HUES64 (cell line): ENCODE data around the gene CCR8.
"Not testable (repeated sequence)": the region's sequence is repeated elsewhere in the genome, so short reads cannot be mapped to it uniquely, and the experiment has no call there.

Experiments
- H3K27ac ChIP-seq: 2 replicates; pipeline ENCODE4 v1.7.0; 2013; ENCODE audit warnings: low read depth, low read length, inconsistent platforms
- H3K27me3 ChIP-seq: 2 replicates; pipeline ENCODE4 v1.6.1; 2013; ENCODE audit warnings: mild to moderate bottlenecking, low read length; ENCODE audit not compliant: insufficient read depth
- H3K36me3 ChIP-seq: 2 replicates; pipeline ENCODE4 v1.6.1; 2013; ENCODE audit warnings: mild to moderate bottlenecking, low read length; ENCODE audit not compliant: insufficient read depth
- H3K4me1 ChIP-seq: 2 replicates; pipeline ENCODE4 v1.6.1; 2013; ENCODE audit warnings: mild to moderate bottlenecking, low read length, moderate library complexity; ENCODE audit not compliant: insufficient read depth
- H3K4me3 ChIP-seq: 2 replicates; pipeline ENCODE4 v1.5.1; 2013; ENCODE audit warnings: mild to moderate bottlenecking, low read length, moderate library complexity
- H3K9ac ChIP-seq: 2 replicates; pipeline ENCODE4 v1.6.1; 2013; ENCODE audit warnings: mild to moderate bottlenecking, low read depth, low read length
- H3K9me3 ChIP-seq: 2 replicates; pipeline ENCODE4 v1.6.1; 2013; ENCODE audit warnings: low read depth, low read length; ENCODE audit not compliant: insufficient read depth
- WGBS: fragments of 150-250, 120-280 bp; methylation state at CpG from one replicate; pipeline ENCODE4 v1.1.7; 2013; ENCODE audit warnings: missing lambda C conversion rate; 5-methylcytosine and 5-hydroxymethylcytosine counted together

CCR8 gene

DNA sequence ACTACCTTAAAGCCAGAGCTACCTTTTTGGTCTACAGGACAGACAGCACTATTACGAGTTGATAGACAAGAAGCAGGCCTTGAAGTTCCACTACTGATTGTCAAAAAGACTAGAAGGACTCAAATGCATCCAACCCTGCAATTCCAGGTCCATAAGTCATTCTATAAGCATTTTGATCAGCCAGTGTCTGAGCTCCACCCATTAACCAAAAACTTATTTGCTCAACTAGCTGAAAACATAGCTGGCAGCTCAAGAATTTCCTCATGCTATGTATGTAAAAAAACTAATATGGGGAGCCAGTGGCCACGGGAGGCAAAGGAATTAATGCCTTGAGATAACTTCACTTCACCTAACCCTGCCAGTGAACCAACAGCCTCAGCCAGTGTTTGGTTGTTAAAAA lies 21.6 kb downstream of the CCR8 start:
- H3K27me3 ChIP-seq, H3K27ac ChIP-seq, H3K4me3 ChIP-seq, H3K9me3 ChIP-seq, H3K9ac ChIP-seq, H3K36me3 ChIP-seq: not testable (repeated sequence)
- H3K4me1 ChIP-seq = peaks cover 12% of the 10 kb centered on the region; the same call in 1 of the 2 replicates
- WGBS = 83% methylated on average over 2 of the region's 2 CpGs

DNA sequence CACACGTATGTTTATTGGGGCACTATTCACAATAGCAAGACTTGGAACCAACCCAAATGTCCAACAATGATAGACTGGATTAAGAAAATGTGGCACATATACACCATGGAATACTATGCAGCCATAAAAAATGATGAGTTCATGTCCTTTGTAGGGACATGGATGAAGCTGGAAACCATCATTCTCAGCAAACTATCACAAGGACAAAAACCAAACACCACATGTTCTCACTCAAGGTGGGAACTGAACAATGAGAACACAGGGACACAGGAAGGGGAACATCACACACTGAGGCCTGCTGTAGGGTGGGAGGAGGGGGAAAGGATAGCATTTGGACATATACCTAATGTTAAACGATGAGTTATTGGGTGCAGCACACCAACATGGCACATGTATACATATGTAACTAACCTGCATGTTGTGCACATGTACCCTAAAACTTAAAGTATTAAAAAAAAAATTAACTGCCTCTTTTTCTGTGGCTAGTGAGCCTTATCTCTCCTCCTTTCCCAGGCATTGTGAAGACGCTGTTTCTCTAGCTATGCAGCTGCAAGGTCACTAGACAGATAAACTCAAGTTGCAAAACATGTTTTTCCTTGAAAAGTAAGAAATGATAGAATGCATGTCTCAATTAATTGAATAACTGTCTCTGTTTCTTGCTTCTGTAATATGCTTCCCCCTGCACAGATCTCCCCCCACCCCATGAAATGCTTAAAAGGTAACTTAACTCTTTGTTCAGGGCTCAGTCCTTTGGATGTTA lies 23.8 kb downstream of the CCR8 start:
- H3K9me3 ChIP-seq, H3K4me1 ChIP-seq, H3K4me3 ChIP-seq, H3K27ac ChIP-seq, H3K36me3 ChIP-seq, H3K9ac ChIP-seq, H3K27me3 ChIP-seq: not testable (repeated sequence)
- 89% methylated on average over 2 of the region's 3 CpGs for whole genome bisulfite sequencing

DNA sequence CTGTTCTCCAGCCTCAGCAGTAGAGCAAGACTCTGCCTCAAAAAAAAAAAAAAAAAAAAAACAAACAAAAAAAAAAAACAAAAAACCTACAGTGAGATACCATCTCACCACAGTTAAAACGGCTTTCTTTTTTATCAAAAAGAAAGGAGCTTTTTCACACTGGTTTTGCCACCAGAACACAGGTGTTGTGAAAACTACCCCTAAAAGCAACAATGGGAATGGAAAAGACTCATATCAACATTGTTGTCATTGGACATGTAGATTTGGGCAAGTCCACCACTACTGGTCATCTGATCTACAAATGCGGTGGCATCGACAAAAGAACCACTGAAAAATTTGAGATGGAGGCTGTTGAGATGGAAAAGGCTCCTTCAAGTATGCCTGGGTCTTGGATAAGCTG lies 28.8 kb downstream of the CCR8 start:
- Histone ChIP-seq H3K9me3 (no peaks in the 10 kb centered on the region), H3K9ac (no peak overlapping the region), H3K27me3 (no peaks in the 10 kb centered on the region), H3K4me3 (no peak overlapping the region), H3K4me1 (no peaks in the 10 kb centered on the region), H3K27ac (no peak overlapping the region), H3K36me3 (no peaks in the 10 kb centered on the region)
- 93% methylated on average over 3 of the region's 3 CpGs for WGBS

DNA sequence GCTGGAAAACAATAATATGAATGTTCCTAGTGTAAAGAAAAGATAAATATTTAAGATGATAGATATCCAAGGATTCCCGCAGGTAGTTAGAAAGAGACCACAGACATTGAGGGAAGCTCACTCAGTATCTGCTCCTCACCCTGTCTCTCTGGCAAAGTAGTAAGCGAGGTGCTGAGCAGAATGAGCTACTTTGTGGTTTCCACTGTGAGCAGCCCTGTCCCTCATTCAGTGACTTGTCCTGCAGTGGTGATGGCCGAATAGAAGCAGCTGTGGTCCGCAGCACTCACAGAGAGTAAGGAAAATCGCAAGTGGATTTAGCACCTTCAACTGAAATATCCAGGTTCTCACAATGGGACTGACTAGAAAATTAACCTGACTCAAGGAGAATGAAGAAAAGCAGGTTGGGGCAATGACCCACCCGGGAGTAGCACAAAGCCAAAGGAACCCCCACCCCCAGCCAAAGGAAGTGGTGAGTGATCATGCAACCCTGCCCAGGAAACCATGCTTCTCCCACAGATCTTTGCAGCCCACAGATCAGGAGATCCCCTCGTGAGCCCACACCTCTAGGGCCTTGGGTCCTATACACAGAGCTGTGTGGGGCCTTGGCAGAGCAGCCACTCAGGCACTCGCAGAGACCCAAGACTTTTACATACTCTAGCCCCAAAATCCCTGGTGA lies 31.9 kb downstream of the CCR8 start:
- Histone ChIP-seq H3K36me3 (no peaks in the 10 kb centered on the region), H3K4me1 (no peaks in the 10 kb centered on the region), H3K4me3 (no peak overlapping the region), H3K27me3 (no peaks in the 10 kb centered on the region), H3K27ac (no peak overlapping the region), H3K9me3 (no peaks in the 10 kb centered on the region), H3K9ac (no peak overlapping the region)
- 90% methylated on average over 8 of the region's 8 CpGs for whole genome bisulfite sequencing

DNA sequence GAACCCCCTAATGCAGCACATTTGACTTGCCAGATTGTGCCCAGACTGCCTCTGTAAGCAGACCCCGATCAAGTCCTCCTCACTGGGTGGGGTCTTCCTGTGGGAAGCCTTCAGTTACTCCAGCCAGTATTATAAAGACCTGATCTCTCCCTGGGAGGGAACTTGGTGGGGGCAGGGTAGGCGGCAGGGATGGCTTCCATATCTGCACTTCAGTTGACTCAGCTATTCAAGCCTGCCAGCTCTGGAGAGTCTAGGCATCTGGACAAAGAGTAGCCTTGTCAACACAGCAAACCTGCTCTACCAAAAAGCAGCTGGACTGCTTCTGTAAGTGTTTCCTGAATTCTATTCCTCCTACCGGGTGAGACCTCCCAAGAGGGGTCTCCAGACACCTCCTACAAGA lies 32.7 kb downstream of the CCR8 start:
- 95% methylated on average over 3 of the region's 3 CpGs for WGBS

DNA sequence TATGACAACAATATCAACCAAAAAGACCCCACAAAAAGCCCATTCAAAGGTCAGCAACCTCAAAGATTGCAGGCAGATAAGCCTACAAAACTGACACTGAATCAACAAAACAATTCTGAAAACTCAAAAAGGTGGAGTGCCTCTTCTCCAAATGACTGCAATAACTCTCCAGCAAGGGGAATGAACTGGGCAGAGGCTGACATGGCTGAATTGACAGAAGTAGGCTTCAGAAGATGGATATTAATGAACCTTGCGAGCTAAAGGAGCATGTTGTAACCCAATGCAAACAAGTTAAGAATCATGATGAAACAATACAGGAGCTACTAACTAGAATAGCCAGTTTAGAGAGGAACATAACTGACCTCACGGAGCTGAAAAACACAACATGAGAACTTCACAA lies 33.3 kb downstream of the CCR8 start:
- WGBS = 95% methylated on average over 2 of the region's 2 CpGs
- Histone ChIP-seq H3K9me3 (no peaks in the 10 kb centered on the region), H3K27me3 (no peaks in the 10 kb centered on the region), H3K9ac (no peak overlapping the region), H3K36me3 (no peaks in the 10 kb centered on the region), H3K4me1 (no peaks in the 10 kb centered on the region), H3K4me3 (no peak overlapping the region), H3K27ac (no peak overlapping the region)

More for the DNA sequence above, 32.7 kb downstream of the CCR8 start:
- Histone ChIP-seq H3K4me3 (no peak overlapping the region), H3K9ac (no peak overlapping the region), H3K36me3 (no peaks in the 10 kb centered on the region), H3K9me3 (no peaks in the 10 kb centered on the region), H3K27ac (no peak overlapping the region), H3K4me1 (no peaks in the 10 kb centered on the region), H3K27me3 (no peaks in the 10 kb centered on the region)

DNA sequence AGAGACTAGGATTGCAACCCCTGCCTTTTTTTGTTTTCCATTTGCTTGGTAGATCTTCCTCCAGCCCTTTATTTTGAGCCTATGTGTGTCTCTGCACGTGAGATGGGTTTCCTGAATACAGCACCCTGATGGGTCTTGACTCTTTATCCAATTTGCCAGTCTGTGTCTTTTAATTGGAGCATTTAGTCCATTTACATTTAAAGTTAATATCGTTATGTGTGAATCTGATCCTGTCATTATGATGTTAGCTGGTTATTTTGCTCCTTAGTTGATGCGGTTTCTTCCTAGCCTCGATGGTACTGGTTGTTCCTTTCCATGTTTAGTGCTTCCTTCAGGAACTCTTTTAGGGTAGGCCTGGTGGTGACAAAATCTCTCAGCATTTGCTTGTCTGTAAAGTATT lies 40.9 kb downstream of the CCR8 start:
- not testable (repeated sequence) for H3K9ac ChIP-seq, H3K4me3 ChIP-seq, H3K9me3 ChIP-seq, H3K27me3 ChIP-seq, H3K36me3 ChIP-seq, H3K27ac ChIP-seq, H3K4me1 ChIP-seq
- WGBS = 92% methylated on average over 3 of the region's 4 CpGs

DNA sequence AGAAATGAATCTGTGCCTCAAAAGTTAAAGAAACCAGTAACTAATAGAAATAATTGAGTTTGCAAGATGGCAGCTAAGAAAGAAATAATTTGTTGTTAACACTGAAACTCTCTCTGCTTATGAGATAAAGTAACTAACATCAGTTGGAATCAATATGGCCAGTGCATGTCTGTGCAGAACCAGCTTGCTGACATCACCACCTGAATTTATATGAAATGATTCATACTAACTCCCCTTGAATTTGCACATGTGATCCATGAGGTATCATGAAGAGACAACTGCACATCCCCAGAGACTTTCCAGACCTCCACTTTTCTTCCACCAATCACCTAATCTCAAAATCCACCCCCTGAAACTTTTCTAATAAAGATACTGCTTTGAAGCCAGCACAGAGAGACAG lies 43.3 kb downstream of the CCR8 start:
- no peaks in the 10 kb centered on the region for H3K36me3 ChIP-seq
- H3K27me3 ChIP-seq = no peaks in the 10 kb centered on the region
- no peak overlapping the region for H3K9ac ChIP-seq
- H3K4me3 ChIP-seq = no peak overlapping the region
- no peaks in the 10 kb centered on the region for H3K9me3 ChIP-seq
- no peak overlapping the region for H3K27ac ChIP-seq
- H3K4me1 ChIP-seq = peaks cover 12% of the 10 kb centered on the region

DNA sequence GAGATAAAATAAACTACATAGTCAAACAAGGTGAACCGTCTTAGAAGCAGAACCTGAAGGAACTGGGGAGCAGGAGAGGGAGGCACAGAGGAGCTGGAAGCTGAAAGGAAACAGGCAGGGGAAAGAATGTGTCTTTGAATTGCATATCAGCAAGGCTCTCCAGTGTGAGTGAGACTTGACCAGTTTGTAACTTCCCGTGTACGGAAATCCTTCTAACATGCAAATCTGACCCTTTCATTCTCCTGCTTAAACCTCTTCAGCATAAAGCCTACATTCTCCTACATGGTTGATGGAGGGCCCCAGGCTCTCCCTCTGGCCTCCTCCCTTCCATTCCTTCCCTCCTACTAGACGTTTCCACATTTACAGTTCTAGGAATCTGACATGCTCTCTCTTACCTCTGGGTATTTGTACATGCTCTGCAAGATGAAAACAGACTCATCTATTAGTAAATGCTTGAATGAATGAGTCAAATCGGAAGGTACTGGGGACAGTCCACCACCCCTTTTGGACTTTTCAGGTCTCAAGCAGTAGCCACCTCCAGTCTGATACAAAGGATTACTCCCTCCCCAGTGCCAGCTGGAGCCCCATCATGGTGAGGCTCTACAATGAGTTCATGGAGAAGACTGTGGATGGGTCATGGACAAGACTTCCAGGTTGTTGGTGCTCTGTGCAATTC lies 47.6 kb downstream of the CCR8 start:
- Histone ChIP-seq H3K4me3 (no peak overlapping the region), H3K9ac (no peak overlapping the region), H3K27ac (no peak overlapping the region), H3K27me3 (no peaks in the 10 kb centered on the region), H3K9me3 (no peaks in the 10 kb centered on the region), H3K4me1 (peaks cover 14% of the 10 kb centered on the region), H3K36me3 (no peaks in the 10 kb centered on the region)
- 37% methylated on average over 5 of the region's 5 CpGs for WGBS

DNA sequence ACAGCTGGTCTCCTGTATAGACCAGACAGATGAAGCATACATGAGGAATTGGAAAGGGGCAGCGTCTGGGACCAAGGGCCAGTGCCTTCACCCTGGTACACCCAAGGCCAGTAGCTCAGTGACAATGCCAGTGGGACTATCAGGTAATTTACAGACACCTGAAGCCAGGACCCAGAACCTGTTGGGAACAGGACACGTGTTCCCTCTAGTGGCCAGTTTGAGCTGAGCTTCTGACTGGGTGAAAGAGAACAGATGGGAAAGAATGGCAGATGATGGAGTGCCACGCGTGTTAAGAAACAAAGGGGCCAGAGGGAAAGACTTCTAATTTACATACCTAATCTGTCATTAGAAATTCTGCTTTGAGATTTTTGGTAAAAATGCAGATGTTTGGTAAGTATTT lies 48.6 kb downstream of the CCR8 start:
- H3K9me3 ChIP-seq = no peaks in the 10 kb centered on the region
- no peaks in the 10 kb centered on the region for H3K27me3 ChIP-seq
- H3K27ac ChIP-seq = no peak overlapping the region
- no peak overlapping the region for H3K4me3 ChIP-seq
- peaks cover 19% of the 10 kb centered on the region for H3K4me1 ChIP-seq
- 32% methylated on average over 4 of the region's 4 CpGs for WGBS
- no peaks in the 10 kb centered on the region for H3K36me3 ChIP-seq
- no peak overlapping the region for H3K9ac ChIP-seq

DNA sequence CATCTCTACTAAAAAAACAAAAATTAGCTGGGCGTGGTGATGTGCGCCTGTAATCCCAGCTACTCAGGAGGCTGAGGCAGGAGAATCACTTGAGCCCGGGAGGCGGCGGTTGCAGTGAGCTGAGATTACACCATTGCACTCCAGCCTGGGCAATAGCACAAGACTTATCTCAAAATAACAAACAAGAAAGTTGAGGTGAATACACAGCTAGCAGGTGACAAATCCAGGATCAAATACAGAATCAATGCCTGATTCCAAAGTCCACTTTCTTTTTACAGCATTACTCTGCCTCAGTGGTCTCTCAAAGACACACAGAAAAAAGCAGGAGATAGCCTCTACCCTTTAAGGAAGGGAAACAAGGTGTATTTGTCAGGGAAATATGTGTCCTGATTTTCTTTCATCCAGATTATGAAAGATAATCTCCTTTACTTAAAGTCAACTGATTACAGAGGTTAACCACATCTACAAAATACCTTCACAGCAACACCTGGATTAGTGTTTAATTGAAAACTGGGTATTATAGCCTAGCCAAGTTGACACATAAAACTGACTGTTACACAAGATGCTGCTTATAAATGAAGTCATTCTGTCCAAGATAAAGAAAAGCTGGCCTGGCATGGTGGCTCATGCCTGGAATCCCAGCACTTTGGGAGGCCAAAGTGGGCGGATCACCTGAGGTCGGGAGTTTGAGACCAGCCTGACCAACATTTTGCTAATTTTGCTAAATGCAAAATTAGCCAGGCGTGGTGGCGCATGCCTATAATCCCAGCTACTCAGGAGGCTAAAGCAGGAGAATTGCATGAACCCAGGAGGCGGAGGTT lies 49.7 kb downstream of the CCR8 start:
- Histone ChIP-seq H3K27me3 (no peaks in the 10 kb centered on the region), H3K9ac (no peak overlapping the region), H3K27ac (no peak overlapping the region), H3K4me3 (no peak overlapping the region), H3K36me3 (no peaks in the 10 kb centered on the region), H3K9me3 (no peaks in the 10 kb centered on the region), H3K4me1 (peaks cover 19% of the 10 kb centered on the region)
- WGBS = 95% methylated on average over 10 of the region's 10 CpGs
